ENCODE results near the gene ETHE1. TPM values are rescaled to one million over a fixed set of nuclear protein-coding genes. Genes with fewer than 3 reads are reported as not detected.
A peak's percentile ranks its signal among the peaks of the same experiment; 100 is the strongest.

ETHE1 gene
- total RNA-seq, 1 donor from 2014 or later: 16.0 TPM

DNA sequence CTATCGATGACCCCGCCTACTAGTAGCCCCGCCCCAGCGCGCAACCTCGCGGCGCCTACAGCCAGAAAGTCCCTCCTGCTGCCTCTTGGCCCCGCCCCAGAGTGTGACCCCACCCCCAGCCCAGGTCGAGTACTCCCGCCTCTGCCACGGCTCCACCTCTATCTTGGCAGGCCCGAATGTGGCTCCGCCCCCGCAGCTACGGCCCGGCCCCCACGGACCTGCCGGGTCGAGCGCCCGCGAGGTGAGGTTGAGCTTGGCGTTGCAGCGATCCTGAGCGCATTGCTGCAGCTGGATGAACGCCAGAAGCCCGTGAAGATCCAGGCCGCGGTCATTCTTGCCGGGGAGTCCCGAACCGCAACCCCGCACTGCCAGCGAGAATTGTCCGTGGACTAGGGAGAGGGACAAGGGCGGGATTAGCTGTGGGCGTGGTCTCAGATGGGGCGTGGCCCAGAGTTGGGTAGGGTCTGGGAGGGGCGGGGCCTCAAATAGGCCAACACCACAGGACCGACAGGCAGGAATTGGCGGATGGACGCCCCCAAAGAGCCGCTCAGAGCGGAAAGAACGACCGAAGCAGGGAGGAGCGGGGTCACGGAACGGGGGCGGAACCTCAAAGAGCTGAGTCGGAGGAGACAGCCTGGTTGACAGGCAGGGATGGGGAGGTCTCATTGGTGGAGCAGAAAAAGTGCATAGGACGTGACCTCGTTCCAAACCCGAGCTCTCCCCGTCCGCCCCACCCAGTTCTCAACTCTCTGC, 63.4 kb downstream of the ETHE1 start:
- Mint-ChIP-seq H3K4me3 (ENCODE audit: unreplicated experiment) (peak overlapping the region; percentile 98), H3K4me1 (ENCODE audit: low read depth, unreplicated experiment) (no peaks in the 10 kb centered on the region), H3K9me3 (ENCODE audit: unreplicated experiment) (peaks cover 2% of the 10 kb centered on the region), H3K27me3 (ENCODE audit: unreplicated experiment) (peaks cover 10% of the 10 kb centered on the region), H3K36me3 (ENCODE audit: unreplicated experiment) (no peaks in the 10 kb centered on the region), H3K27ac (ENCODE audit: unreplicated experiment) (peak overlapping the region; percentile 73)
- TF ChIP-seq CTCF (IDR thresholded peaks at IDR 0.05; ENCODE audit: partially characterized antibody, unreplicated experiment): no peak
- peak; percentile 97 for DNase-seq

- TF ChIP-seq CTCF (IDR thresholded peaks at IDR 0.05; ENCODE audit: partially characterized antibody, unreplicated experiment): no peak
- Mint-ChIP-seq H3K27ac (ENCODE audit: unreplicated experiment) (no peak overlapping the region), H3K4me3 (ENCODE audit: unreplicated experiment) (peak overlapping the region; percentile 98), H3K27me3 (ENCODE audit: unreplicated experiment) (peaks cover 10% of the 10 kb centered on the region), H3K9me3 (ENCODE audit: unreplicated experiment) (peaks cover 2% of the 10 kb centered on the region), H3K4me1 (ENCODE audit: low read depth, unreplicated experiment) (no peaks in the 10 kb centered on the region), H3K36me3 (ENCODE audit: unreplicated experiment) (no peaks in the 10 kb centered on the region)
- DNase-seq: no peak
Measured at GRCh38 chr19:43462785-43463380, 64.1 kb downstream of the ETHE1 start.

DNA sequence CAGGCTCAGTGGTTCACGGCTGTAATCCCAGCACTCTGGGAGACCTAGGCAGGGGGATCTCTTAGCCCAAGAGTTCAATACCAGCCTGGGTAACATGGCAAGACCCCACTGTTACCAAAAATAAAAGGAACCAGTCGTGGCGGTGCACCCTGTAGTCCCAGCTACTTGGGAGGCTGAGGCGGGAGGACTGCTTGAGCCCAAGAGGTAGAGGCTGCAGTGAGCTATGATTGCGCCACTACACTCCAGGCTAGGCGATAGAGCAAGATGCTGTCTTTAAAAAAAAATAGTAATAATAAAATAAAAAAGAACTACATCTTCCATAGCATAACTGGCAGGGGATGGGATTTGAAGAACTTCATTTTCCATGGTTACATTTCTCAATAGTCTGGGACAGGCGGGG, 64.6 kb downstream of the ETHE1 start:
- Mint-ChIP-seq H3K27me3 (ENCODE audit: unreplicated experiment) (peaks cover 10% of the 10 kb centered on the region), H3K9me3 (ENCODE audit: unreplicated experiment) (peaks cover 2% of the 10 kb centered on the region), H3K36me3 (ENCODE audit: unreplicated experiment) (no peaks in the 10 kb centered on the region), H3K4me3 (ENCODE audit: unreplicated experiment) (no peak overlapping the region), H3K4me1 (ENCODE audit: low read depth, unreplicated experiment) (no peaks in the 10 kb centered on the region), H3K27ac (ENCODE audit: unreplicated experiment) (no peak overlapping the region)
- no peak for DNase-seq
- TF ChIP-seq CTCF (IDR thresholded peaks at IDR 0.05; ENCODE audit: partially characterized antibody, unreplicated experiment): no peak

GRCh38 chr19:43461303-43461702, 65.7 kb downstream of the ETHE1 start:
- Mint-ChIP-seq H3K4me1 (ENCODE audit: low read depth, unreplicated experiment) (no peaks in the 10 kb centered on the region), H3K36me3 (ENCODE audit: unreplicated experiment) (no peaks in the 10 kb centered on the region), H3K4me3 (ENCODE audit: unreplicated experiment) (no peak overlapping the region), H3K27me3 (ENCODE audit: unreplicated experiment) (peaks cover 9% of the 10 kb centered on the region), H3K9me3 (ENCODE audit: unreplicated experiment) (peaks cover 2% of the 10 kb centered on the region), H3K27ac (ENCODE audit: unreplicated experiment) (no peak overlapping the region)
- TF ChIP-seq CTCF (IDR thresholded peaks at IDR 0.05; ENCODE audit: partially characterized antibody, unreplicated experiment): no peak
- DNase-seq: no peak

DNA sequence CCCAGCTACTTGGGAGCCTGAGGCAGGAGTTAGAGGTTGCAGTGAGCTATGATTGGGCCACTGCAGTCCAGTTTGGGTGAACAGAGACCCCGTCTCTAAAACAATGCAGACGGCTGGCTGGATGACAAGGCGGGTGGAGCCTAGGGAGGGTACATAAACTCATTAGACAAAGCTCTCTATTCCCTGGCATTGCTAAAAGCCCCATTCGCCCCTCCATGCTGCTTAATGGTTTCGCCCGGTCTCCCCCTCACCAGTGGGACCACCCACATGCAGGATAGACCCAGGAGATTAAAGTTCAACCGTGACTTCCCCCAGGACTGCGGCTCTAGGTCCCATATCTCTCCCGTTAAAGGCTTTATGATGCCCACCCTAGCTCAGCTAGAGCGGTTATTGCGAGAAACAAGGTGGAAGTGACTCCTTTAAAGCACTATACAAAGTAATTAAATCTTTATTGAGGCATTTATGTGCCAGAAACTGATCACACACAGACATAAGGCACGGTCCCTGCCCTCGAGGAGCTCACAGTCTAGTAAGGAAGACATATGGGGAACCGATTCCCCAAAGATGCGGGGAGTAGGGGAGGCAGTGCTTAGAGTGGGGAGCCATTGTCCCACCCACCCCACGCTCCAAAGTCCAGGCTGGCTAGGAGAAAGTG, 66.5 kb downstream of the ETHE1 start:
- DNase-seq: no peak
- Mint-ChIP-seq H3K27me3 (ENCODE audit: unreplicated experiment) (peaks cover 6% of the 10 kb centered on the region), H3K4me1 (ENCODE audit: low read depth, unreplicated experiment) (no peaks in the 10 kb centered on the region)

More for the DNA sequence above, 66.5 kb downstream of the ETHE1 start:
- H3K36me3 Mint-ChIP-seq (ENCODE audit: unreplicated experiment): no peaks in the 10 kb centered on the region
- no peak overlapping the region for H3K27ac Mint-ChIP-seq (ENCODE audit: unreplicated experiment)
- TF ChIP-seq CTCF (IDR thresholded peaks at IDR 0.05; ENCODE audit: partially characterized antibody, unreplicated experiment): no peak
- H3K4me3 Mint-ChIP-seq (ENCODE audit: unreplicated experiment): no peak overlapping the region
- no peaks in the 10 kb centered on the region for H3K9me3 Mint-ChIP-seq (ENCODE audit: unreplicated experiment)

Data from glutamatergic neuron (in vitro differentiated cells).